Nephron (organoid): ENCODE data around the gene NECAB2.

ENCODE experiments used
- H3K27ac Mint-ChIP-seq, 3 experiments: 2 replicates each; pipeline ENCODE4 v1.8.0; 2020; ENCODE audit warnings: mixed read lengths in 3 of 3, mild to moderate bottlenecking in 2 of 3, moderate library complexity in 1 of 3
- H3K27me3 Mint-ChIP-seq: 2 replicates; pipeline ENCODE4 v1.8.0; 2021; ENCODE audit warnings: low read depth, mild to moderate bottlenecking, moderate library complexity, mixed read lengths
- H3K36me3 Mint-ChIP-seq: 2 replicates; pipeline ENCODE4 v1.8.0; 2020; ENCODE audit warnings: low read depth, mixed read lengths
- H3K4me1 Mint-ChIP-seq: 2 replicates; pipeline ENCODE4 v1.8.0; 2020; ENCODE audit warnings: mixed read lengths
- H3K4me3 Mint-ChIP-seq, 3 experiments: 2 replicates each; pipeline ENCODE4 v1.8.0; 2020; ENCODE audit warnings: mild to moderate bottlenecking in 3 of 3, mixed read lengths in 3 of 3, moderate library complexity in 2 of 3
- H3K9me3 Mint-ChIP-seq: 2 replicates; pipeline ENCODE4 v1.8.0; 2020; ENCODE audit warnings: mixed read lengths
- CTCF ChIP-seq, 3 experiments: fragments of 200-600 bp; sonication (generic); IDR thresholded peaks; one replicate each; pipeline ENCODE4 v1.5.0; 2021; ENCODE audit warnings: antibody characterized with exemption in 3 of 3; ENCODE audit not compliant: unreplicated experiment in 3 of 3

Gene NECAB2

GRCh38 chr16:84004442-84004841 lies 36.4 kb downstream of the NECAB2 start:
- Mint-ChIP-seq H3K4me1 (no peaks in the 10 kb centered on the region), H3K27ac (no peak overlapping the region), H3K9me3 (no peaks in the 10 kb centered on the region), H3K36me3 (no peaks in the 10 kb centered on the region), H3K27me3 (peaks cover 26% of the 10 kb centered on the region), H3K4me3 (no peak overlapping the region)
- no peak for TF ChIP-seq CTCF (IDR thresholded peaks at IDR 0.05; ENCODE audit: unreplicated experiment in 3 of 3)

GRCh38 chr16:84005391-84005790 lies 37.3 kb downstream of the NECAB2 start:
- no peaks in the 10 kb centered on the region for H3K36me3 Mint-ChIP-seq
- no peaks in the 10 kb centered on the region for H3K9me3 Mint-ChIP-seq
- no peak for TF ChIP-seq CTCF (IDR thresholded peaks at IDR 0.05; ENCODE audit: unreplicated experiment in 3 of 3)
- no peak overlapping the region for H3K4me3 Mint-ChIP-seq
- no peaks in the 10 kb centered on the region for H3K4me1 Mint-ChIP-seq
- H3K27ac Mint-ChIP-seq = no peak overlapping the region
- H3K27me3 Mint-ChIP-seq = peaks cover 26% of the 10 kb centered on the region

GRCh38 chr16:84007520-84007919 lies 39.5 kb downstream of the NECAB2 start:
- Mint-ChIP-seq H3K9me3 (no peaks in the 10 kb centered on the region), H3K27me3 (peaks cover 26% of the 10 kb centered on the region), H3K27ac (no peak overlapping the region), H3K36me3 (no peaks in the 10 kb centered on the region), H3K4me3 (no peak overlapping the region), H3K4me1 (no peaks in the 10 kb centered on the region)
- TF ChIP-seq CTCF (IDR thresholded peaks at IDR 0.05; ENCODE audit: unreplicated experiment in 3 of 3) = no peak

GRCh38 chr16:84007965-84008364 lies 39.9 kb downstream of the NECAB2 start:
- Mint-ChIP-seq H3K4me3 (no peak overlapping the region), H3K27ac (no peak overlapping the region), H3K27me3 (peaks cover 21% of the 10 kb centered on the region), H3K9me3 (no peaks in the 10 kb centered on the region), H3K4me1 (no peaks in the 10 kb centered on the region), H3K36me3 (no peaks in the 10 kb centered on the region)
- TF ChIP-seq CTCF (IDR thresholded peaks at IDR 0.05; ENCODE audit: unreplicated experiment in 3 of 3) = no peak

GRCh38 chr16:84009282-84009681 lies 41.2 kb downstream of the NECAB2 start:
- Mint-ChIP-seq H3K27ac (no peak overlapping the region), H3K4me1 (no peaks in the 10 kb centered on the region), H3K4me3 (no peak overlapping the region), H3K36me3 (no peaks in the 10 kb centered on the region), H3K9me3 (no peaks in the 10 kb centered on the region), H3K27me3 (peaks cover 17% of the 10 kb centered on the region)
- TF ChIP-seq CTCF (IDR thresholded peaks at IDR 0.05; ENCODE audit: unreplicated experiment in 3 of 3) = no peak

- no peak for TF ChIP-seq CTCF (IDR thresholded peaks at IDR 0.05; ENCODE audit: unreplicated experiment in 3 of 3)
- Mint-ChIP-seq H3K4me1 (no peaks in the 10 kb centered on the region), H3K4me3 (no peak overlapping the region), H3K9me3 (peaks cover 12% of the 10 kb centered on the region), H3K27me3 (peaks cover 25% of the 10 kb centered on the region), H3K36me3 (no peaks in the 10 kb centered on the region), H3K27ac (no peak overlapping the region)
Measured at GRCh38 chr16:84013787-84014569, 45.9 kb downstream of the NECAB2 start.
